Fibroblast of skin of back (primary cell): ENCODE measurements around the gene TRIML1. TPM values are rescaled to one million over a fixed set of nuclear protein-coding genes. Genes with fewer than 3 reads are reported as not detected.

Experiments used
- DNase-seq: peaks from one replicate; pipeline ENCODE4 v3.0.0-alpha.2; 2013
- polyA plus RNA-seq, 2 experiments: library from polyadenylated mRNA; unstranded; fragments of 120-200 nt; gene quantifications; one replicate each; pipeline ENCODE4 v1.2.1, GENCODE V29; 2013; ENCODE audit not compliant: insufficient read length in 2 of 2

TRIML1 gene
- not detected for polyA plus RNA-seq (2013, experiment 1 of 2; ENCODE audit: insufficient read length)
- not detected for polyA plus RNA-seq (2013, experiment 2 of 2; ENCODE audit: insufficient read length)

- no peak for DNase-seq
Measured at GRCh38 chr4:188139141-188139540, at the start of gene TRIML1. TRIML1 (plus strand) TSS chr4:188139441; CDS start chr4:188139559, 118 bp downstream.

- DNase-seq: peak; percentile 37
Measured at GRCh38 chr4:188092824-188093223, 46.4 kb upstream of the TRIML1 start.

GRCh38 chr4:188106454-188106853 lies 32.8 kb upstream of the TRIML1 start:
- no peak for DNase-seq

GRCh38 chr4:188107931-188108843 lies 31.1 kb upstream of the TRIML1 start:
- peak; percentile 86 for DNase-seq

- peak; percentile 41 for DNase-seq
Measured at GRCh38 chr4:188109157-188109755, 30.0 kb upstream of the TRIML1 start, which contains the start of gene TRIML2. TRIML2 (minus strand) TSS chr4:188109603; CDS start chr4:188105368, 4,235 bp downstream.

- DNase-seq: no peak
Measured at GRCh38 chr4:188110036-188110435, 29.2 kb upstream of the TRIML1 start.

GRCh38 chr4:188110741-188111471 lies 28.3 kb upstream of the TRIML1 start:
- DNase-seq: peak; percentile 66

GRCh38 chr4:188111955-188112354 lies 27.3 kb upstream of the TRIML1 start:
- DNase-seq: no peak

- no peak for DNase-seq
Measured at GRCh38 chr4:188113156-188113555, 26.1 kb upstream of the TRIML1 start.

- no peak for DNase-seq
Measured at GRCh38 chr4:188117631-188118324, 21.5 kb upstream of the TRIML1 start.

- DNase-seq: no peak
Measured at GRCh38 chr4:188121530-188121929, 17.7 kb upstream of the TRIML1 start.

- peak; percentile 95 for DNase-seq
Measured at GRCh38 chr4:188127214-188127874, 11.9 kb upstream of the TRIML1 start.

- DNase-seq: no peak
Measured at GRCh38 chr4:188130355-188130754, 8.9 kb upstream of the TRIML1 start.

GRCh38 chr4:188132232-188132631 lies 7.0 kb upstream of the TRIML1 start:
- DNase-seq: no peak

GRCh38 chr4:188138227-188138626 lies 1.0 kb upstream of the TRIML1 start:
- DNase-seq: no peak

- DNase-seq: no peak
Measured at GRCh38 chr4:188139671-188140070, 430 bp downstream of the TRIML1 start.

GRCh38 chr4:188143731-188144130 lies 4.5 kb downstream of the TRIML1 start:
- DNase-seq: no peak

GRCh38 chr4:188145601-188146000 lies 6.4 kb downstream of the TRIML1 start:
- peak; percentile 24 for DNase-seq

GRCh38 chr4:188146618-188147017 lies 7.4 kb downstream of the TRIML1 start:
- DNase-seq: no peak

GRCh38 chr4:188147176-188147575 lies 7.9 kb downstream of the TRIML1 start:
- no peak for DNase-seq

GRCh38 chr4:188147776-188148175 lies 8.5 kb downstream of the TRIML1 start:
- no peak for DNase-seq
